HG02763 (cell line): ENCODE data around the gene UBE2U.

ENCODE experiments used
- ATAC-seq: cut with Tn5 transposase; IDR thresholded peaks from one replicate; pipeline ENCODE4 v1.9.1; 2021; ENCODE audit warnings: mild to moderate bottlenecking, moderate library complexity; ENCODE audit not compliant: unreplicated experiment

Gene UBE2U

DNA sequence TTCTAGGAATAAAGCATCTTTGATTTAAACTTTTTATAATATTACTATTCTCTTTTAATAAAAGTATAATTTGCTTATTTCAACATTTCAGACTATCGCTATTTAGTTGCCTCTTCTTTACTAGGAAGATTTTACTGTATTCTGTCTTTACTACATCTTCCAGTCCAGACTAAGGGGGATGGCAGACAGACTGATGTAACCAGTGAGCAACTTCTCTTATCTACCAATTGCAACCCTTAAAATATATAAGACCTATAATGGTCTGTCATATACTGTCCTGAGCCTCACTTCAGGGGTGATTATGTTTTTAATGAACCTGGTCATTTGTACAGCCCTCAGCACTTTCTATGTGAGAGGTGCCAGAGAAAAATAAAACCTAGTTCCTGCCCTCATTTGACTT, 87.0 kb downstream of the UBE2U start:
- ATAC-seq: no peak

GRCh38 chr1:64291931-64292330, 88.5 kb downstream of the UBE2U start:
- no peak for ATAC-seq

GRCh38 chr1:64292399-64292798, 89.0 kb downstream of the UBE2U start:
- no peak for ATAC-seq

DNA sequence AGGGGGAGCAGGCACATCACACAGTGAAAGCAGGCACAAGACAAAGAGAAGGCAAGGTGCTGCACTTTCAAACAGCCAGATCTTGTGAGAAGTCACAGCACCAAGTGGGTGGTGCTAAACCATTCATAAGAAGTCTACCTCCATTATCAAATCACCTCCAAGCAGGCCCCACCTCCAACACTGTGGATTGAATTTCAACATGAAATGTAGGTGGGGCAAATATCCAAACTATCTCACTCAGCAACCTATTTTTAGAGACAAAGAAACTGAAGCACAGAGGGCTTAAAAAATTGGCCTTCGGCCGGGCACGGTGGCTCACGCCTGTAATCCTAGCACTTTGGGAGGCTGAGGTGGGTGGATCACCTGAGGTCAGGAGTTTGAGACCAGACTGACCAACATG, 90.4 kb downstream of the UBE2U start:
- ATAC-seq: no peak

DNA sequence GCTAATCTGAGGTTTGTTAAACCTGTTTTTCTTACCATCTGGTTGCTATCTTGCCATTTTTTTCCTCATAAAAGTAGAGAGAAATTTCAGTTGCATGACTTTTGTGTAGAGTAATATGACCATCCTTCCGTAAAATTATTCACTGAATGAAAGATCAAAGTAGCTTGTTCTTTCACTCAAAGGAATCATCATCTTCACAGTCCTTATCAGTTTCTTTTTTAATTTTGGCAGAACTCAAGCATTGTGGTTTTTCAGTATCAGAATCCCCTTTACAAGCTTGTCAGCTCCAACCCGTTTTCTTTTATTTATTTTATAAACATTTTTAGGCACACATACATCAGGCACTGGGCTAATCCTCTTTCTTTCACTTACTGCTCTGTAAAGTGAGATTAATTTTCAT, 91.7 kb downstream of the UBE2U start:
- ATAC-seq: no peak

DNA sequence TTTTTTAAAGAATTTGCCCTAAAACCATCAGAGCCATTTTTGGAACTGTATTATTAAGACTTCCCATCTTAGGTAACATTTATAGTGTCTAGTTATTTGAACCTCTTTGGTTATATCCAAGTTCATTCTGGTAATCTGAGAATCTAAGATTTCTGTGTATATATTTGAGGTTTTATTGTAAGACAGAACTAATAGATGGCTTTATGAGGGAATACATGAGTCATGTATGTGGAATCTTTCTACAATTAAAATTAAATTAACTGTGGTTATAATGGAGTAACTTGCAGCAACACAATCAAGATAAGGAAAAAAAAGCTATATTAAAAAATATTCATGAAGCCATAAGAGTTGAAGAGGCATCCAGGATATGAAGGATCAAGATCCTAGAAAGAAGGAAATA, 92.1 kb downstream of the UBE2U start:
- ATAC-seq: no peak

- ATAC-seq: no peak
Measured at GRCh38 chr1:64296459-64296858, 93.0 kb downstream of the UBE2U start.

DNA sequence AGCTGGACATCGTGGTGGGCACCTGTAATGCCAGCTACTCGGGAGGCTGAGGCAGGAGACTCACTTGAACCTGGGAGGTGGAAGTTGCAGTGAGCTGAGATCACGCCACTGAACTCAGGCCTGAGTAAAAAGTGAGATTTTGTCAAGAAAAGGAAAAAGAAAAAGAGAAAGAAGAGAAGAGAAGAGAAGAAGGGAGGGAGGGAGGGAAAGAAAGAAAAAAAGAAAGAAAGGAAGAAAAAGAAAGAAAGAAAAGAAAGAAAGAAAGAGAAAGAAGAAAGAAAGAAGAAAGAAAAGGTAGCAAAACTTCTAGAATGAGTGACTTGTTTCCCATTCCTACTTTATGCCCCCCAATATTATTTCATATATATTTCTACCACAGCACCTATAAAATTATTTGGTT, 98.8 kb downstream of the UBE2U start:
- no peak for ATAC-seq

GRCh38 chr1:64302971-64303370, 99.5 kb downstream of the UBE2U start:
- no peak for ATAC-seq

DNA sequence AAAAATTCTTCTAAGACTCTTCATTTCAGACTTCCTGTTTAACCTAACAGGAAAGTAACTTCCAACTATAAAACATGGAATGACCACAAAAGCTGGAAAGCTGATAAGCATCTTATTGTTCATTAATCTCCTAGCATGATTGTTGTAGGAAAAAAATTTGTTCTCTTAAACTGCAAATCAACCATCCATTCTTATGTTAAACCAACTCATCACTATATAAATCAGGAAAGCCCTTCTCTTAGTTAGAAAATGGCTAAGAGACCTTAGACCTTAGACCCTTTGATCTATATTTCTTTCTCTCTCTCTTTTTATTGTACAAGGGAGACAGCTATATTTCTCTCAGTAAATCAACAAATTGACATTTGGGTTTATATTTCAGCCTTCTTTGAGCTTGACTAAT, 101.4 kb downstream of the UBE2U start:
- no peak for ATAC-seq

DNA sequence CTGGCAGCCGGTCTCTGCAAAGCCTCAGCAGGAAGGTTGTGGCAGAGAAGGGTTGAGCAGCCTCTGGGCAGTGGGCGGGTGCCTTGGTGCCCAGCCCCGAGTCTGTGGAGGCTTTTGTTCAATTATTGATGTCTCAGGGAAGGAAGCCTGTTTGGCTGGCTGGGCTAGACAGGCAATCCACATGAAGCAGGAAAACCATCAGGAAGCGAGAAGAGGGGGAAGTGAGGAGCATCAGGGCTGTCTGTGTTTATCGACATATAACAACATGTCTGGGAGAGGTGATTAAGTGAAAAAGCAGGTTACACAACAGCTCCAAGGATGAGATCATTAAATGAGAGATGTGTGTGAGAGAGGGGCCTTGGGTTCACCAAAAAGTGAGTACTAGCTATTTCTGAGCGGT, 105.4 kb downstream of the UBE2U start:
- no peak for ATAC-seq

DNA sequence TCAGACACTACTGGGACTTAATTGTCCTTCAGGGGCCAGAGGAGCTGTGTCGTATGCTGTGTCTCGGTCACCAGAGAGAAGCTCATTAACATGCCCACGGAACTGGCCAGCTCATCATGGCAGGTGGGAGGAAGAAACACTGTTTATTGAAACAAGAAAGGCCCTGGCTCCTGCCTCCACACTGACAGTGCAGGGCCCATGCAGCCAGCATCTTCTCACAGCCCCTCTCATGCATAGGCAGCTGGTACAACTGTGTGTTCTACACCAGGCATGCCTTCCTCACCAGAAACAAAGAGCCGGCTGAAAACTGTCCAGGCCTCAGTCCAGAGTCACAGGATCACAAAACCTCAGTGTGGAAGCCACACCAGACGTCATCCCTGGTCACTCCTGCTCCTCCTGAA, 106.0 kb downstream of the UBE2U start:
- no peak for ATAC-seq

- no peak for ATAC-seq
Measured at GRCh38 chr1:64310760-64311159, 107.3 kb downstream of the UBE2U start.

- no peak for ATAC-seq
Measured at GRCh38 chr1:64312431-64312830, 109.0 kb downstream of the UBE2U start.

- no peak for ATAC-seq
Measured at GRCh38 chr1:64315402-64315801, 112.0 kb downstream of the UBE2U start.
